ENCODE results near the gene KLHL7.

The KLHL7 gene

DNA sequence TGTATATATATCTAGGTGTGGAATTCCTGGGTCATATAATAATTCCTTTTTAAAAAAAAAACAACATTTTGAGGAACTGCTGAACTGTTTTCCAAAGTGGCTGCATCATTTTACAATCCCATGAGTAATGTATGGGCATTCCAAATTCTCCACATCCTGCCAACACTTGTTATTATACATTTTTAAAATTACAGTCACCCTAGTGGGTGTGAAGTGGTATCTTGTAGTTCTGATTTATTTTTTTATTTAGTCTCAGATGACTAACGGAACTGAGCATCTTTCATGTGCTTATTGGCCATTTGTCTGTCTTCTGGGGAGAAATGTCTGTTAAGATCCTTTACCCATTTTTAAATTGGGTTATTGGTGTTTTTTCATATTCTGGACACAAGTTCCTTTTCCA is 12.0 kb upstream of the KLHL7 start:
- ChIA-PET CTCF (no interaction called here), POLR2A (no interaction called here)
- DNase-seq (ENCODE audit: extremely low spot score): no peak
- TF ChIP-seq CTCF (IDR thresholded peaks at IDR 0.05; ENCODE audit: control extremely low read depth, extremely low read depth, low read depth, missing control alignments): no peak

- DNase-seq (ENCODE audit: extremely low spot score): no peak
- no peak for TF ChIP-seq CTCF (IDR thresholded peaks at IDR 0.05; ENCODE audit: control extremely low read depth, extremely low read depth, low read depth, missing control alignments)
- CTCF ChIA-PET: interaction anchor here (1.0 to 8.8 kb wide), 4 partner anchors 10 to 42 kb away, joined by 3 to 90 read pairs (median 4); no protein-coding TSS in a partner anchor
- POLR2A ChIA-PET: no interaction called here
These were observed 8.9 kb upstream of the KLHL7 start for GRCh38 chr7:23096518-23097290.

- POLR2A ChIA-PET: no interaction called here
- DNase-seq (ENCODE audit: extremely low spot score): no peak
- CTCF ChIA-PET: interaction anchor here (1.0 to 8.8 kb wide), 6 partner anchors 9 to 43 kb away, joined by 3 to 90 read pairs (median 4); no protein-coding TSS in a partner anchor
- no peak for TF ChIP-seq CTCF (IDR thresholded peaks at IDR 0.05; ENCODE audit: control extremely low read depth, extremely low read depth, low read depth, missing control alignments)
These were observed 7.6 kb upstream of the KLHL7 start for GRCh38 chr7:23098029-23098428.

- TF ChIP-seq CTCF (IDR thresholded peaks at IDR 0.05; ENCODE audit: control extremely low read depth, extremely low read depth, low read depth, missing control alignments): no peak
- DNase-seq (ENCODE audit: extremely low spot score): no peak
- POLR2A ChIA-PET: no interaction called here
- CTCF ChIA-PET: interaction anchor here (1.6 to 8.8 kb wide), 3 partner anchors 12 to 19 kb away, joined by 3 to 90 read pairs (median 4); no protein-coding TSS in a partner anchor
These were observed 7.1 kb upstream of the KLHL7 start for GRCh38 chr7:23098460-23098859.

GRCh38 chr7:23100697-23101096 is 4.9 kb upstream of the KLHL7 start:
- POLR2A ChIA-PET: interaction anchor here (1.0 kb wide), 1 partner anchor 16 kb away, joined by 5 read pairs; no protein-coding TSS in a partner anchor
- no peak for DNase-seq (ENCODE audit: extremely low spot score)
- TF ChIP-seq CTCF (IDR thresholded peaks at IDR 0.05; ENCODE audit: control extremely low read depth, extremely low read depth, low read depth, missing control alignments): no peak
- CTCF ChIA-PET: interaction anchor here (1.1 to 8.8 kb wide), 2 partner anchors 11 to 14 kb away, joined by 3 to 90 read pairs; no protein-coding TSS in a partner anchor

- TF ChIP-seq CTCF (IDR thresholded peaks at IDR 0.05; ENCODE audit: control extremely low read depth, extremely low read depth, low read depth, missing control alignments): no peak
- ChIA-PET POLR2A (interaction anchor here (1.4 kb wide), 1 partner anchor 11 kb away, joined by 4 read pairs; no protein-coding TSS in a partner anchor), CTCF (interaction anchor here (0.6 to 4.0 kb wide), 7 partner anchors 9 to 152 kb away, joined by 3 to 19 read pairs (median 5); no protein-coding TSS in a partner anchor)
- DNase-seq (ENCODE audit: extremely low spot score): peak; percentile 22
These were observed 420 bp upstream of the KLHL7 start for GRCh38 chr7:23105086-23105643.

Measured in GM10248 (cell line).